Bone marrow (tissue), 2 donors: ENCODE measurements around the gene MTFR1L.

Source experiments
- DNase-seq, 2 donors: peaks; one replicate each; lab custom pipeline; 2025; lab: John Stamatoyannopoulos, UW

MTFR1L gene

GRCh38 chr1:25790472-25790871 lies 29.3 kb upstream of the MTFR1L start:
- DNase-seq, result no peak

GRCh38 chr1:25792115-25792514 lies 27.6 kb upstream of the MTFR1L start:
- DNase-seq, result no peak

DNA sequence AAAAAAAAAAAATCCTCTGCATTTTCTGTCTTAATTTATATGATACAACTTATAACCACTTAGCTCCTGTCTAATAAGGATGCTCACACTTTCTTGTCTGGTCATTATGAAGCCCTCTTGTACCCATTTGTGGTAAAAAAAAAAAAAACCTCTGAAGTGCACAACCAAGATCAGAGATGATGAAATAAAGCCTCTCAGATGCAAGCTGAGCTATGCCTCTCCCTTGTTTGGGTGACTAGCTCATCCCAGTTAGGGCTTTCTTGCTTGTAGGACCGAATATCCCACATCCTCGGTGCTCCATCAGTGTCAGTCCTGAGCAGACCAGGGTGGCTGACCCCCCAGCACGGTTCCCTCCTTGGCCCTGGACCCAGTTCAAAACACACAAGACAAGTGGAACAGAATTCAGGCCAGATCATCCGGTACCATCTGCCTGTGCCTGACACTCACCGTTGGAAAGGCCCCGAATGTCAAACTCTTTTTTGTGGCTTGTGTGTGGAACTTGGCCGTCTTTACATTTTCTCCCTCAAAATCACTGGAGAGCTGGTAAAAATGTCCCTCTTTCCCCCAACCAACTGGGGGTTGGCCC lies 26.1 kb upstream of the MTFR1L start:
- no peak for DNase-seq

DNA sequence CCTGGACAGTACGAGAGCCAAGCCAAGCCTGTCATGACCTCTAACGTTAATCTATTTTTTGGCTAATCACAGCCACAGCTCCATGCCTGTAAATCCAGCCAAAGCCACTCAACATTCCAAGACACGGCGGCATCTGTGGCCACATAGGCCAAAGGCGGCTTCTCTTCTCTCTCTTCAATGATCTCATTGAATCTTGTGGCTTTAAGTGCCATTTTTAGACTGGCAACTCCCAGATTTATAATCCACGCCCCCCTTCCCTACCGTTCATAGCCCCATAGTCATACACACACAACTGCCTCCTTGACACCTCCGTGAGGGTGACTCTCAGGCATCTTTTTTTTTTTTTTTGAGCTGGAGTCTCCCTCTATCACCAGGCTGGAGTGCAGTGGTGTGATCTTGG lies 25.4 kb upstream of the MTFR1L start:
- no peak for DNase-seq

DNA sequence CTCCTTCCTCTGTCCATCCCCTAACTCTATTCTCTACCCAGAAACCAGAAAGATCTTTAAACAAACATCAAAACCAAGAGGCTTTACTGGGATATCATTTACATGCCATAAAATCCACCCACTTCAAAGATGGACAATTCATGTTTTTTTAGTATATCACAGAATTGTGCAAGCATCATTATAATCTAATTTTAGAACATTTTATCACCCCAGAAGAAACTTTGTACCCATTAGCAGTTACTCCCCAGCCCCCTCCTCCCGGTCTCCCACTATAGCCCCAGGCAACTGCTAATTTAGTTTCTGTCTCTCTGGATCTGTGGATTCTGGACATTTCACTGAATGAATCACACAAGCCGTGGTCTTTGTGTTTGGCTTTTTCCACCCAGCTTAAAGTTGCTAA lies 24.5 kb upstream of the MTFR1L start:
- no peak for DNase-seq

DNA sequence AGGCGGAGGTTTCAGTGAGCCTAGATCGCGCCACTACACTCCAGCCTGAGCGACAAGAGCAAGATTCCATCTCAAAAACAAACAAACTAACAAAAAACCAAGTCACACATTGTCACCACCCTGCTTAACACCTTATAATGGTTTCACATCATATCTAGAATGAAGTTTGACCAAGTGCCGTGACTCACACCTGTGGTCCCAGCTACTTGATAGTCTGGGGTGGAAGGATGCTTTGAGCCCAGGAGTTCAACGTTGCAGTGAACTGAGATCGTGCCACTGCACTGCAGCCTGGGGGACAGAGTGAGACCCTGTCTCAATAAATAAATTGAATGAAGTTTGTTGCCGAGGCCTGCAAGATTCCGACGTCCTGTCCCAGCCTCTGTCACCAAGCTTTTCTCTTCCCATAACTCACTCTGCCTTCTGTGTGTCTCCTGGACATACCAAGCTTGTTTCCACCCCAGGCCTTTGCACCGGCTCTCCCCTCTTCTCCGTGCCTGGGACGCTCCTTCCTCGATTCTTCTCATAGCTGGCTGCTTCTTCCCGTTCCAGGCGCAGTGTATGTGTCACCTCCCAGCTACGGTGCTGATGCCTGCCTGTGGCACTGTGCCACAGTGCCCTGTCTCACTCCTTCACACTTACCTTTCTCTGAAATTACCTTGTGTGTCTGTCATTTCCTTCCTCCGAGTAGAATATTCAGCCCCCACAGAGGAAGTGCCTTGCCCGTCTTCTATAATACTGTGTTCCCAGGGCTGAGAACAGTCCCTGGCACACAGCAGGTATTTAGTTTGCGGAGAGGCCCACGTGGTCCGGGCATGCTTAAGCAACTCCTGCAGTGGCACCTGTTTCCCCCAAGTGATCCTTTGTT lies 23.6 kb upstream of the MTFR1L start:
- DNase-seq, result no peak

DNA sequence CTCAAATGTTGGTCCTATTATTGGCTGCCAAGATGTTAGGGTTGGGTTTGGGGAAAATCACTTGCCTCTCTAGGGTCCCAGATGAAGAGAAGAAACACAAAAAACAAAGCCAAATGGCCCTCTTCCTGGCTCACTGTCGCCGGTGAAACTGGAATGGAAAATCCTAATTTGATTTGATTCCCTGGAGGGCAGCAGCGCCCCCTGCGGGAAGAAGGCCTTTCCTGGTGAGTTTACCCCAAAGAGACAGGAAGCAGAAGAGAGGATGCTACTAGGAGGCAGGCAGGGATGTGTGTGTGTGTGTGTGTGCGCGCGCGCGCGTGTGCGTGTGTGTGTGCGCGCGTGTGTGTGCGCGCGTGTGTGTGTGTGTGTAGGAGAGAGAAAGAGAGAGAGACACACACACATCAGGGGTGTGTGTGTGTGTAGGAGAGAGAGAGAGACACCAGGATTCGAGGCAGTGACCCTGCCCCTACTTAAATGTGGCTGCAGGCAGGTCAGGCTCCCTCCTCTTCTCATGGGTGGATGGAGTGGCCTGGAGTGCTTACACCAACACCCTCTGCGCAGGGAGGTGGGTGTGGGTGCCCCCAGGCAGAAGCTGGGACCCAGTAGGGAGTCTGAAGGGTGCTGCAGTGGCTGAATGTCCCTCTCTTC lies 22.8 kb upstream of the MTFR1L start:
- peak; percentile 25 to 83 for DNase-seq

GRCh38 chr1:25797939-25798338 lies 21.8 kb upstream of the MTFR1L start:
- no peak for DNase-seq

GRCh38 chr1:25798666-25799351 lies 20.9 kb upstream of the MTFR1L start:
- no peak for DNase-seq

- no peak for DNase-seq
These were observed 20.3 kb upstream of the MTFR1L start for GRCh38 chr1:25799352-25799934.

GRCh38 chr1:25799935-25800702 lies 19.6 kb upstream of the MTFR1L start, which contains the start of gene SELENON:
TSS of gene SELENON (plus strand) at chr1:25800193. CDS start at chr1:25800231, 38 bp downstream.
- DNase-seq, result peak in 1 of 2 donors; percentile 34

DNA sequence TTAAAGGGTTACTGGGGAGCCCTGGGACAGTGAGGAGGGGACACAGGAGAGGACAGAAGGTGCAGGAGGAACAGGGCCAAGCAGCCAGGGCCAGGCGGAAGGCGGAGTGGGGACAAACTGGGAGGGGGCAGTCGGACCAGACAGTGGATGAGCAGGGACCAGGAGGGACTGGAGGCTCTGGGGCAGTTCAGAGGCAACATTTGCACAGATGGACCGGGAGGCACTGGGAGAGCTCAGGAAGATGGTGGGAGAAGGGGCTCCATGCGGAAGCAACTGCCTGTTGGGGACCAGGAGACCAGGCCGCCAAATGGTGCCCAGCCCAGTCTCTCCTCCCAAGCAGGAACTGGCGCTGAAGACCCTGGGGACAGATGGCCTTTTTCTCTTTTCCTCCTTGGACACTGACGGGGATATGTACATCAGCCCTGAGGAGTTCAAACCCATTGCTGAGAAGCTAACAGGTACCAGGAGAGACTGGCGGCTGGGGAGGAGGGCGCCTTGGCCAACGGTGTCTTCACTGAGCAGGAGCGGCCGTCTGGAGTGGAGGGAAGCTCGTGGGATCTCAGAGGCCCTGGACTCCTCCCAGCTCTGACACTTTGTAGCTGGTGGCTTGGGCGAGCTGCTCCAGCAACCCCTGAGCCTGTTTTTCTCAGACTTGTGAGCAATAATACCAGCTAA lies 18.9 kb upstream of the MTFR1L start:
- DNase-seq, result no peak

DNA sequence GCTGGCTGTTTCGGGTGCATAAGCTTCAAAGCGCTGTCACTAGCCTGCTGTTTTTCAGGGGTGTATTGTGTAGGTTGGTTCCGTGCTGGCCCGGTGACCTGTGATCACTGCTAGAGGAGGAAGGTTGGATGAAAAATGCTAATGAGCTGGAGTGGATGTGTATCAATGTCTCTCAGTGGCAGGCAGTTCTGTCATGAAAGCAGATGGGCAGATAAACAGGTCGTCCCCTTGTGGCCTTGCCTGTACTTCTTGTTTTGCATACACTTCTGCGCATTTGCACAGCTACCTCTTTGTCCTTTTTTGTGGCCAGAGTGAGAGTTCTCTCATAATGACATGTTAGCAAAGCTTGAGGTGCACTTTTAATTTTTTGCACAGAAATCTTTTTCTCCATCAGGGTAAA lies 16.8 kb upstream of the MTFR1L start:
- no peak for DNase-seq

DNA sequence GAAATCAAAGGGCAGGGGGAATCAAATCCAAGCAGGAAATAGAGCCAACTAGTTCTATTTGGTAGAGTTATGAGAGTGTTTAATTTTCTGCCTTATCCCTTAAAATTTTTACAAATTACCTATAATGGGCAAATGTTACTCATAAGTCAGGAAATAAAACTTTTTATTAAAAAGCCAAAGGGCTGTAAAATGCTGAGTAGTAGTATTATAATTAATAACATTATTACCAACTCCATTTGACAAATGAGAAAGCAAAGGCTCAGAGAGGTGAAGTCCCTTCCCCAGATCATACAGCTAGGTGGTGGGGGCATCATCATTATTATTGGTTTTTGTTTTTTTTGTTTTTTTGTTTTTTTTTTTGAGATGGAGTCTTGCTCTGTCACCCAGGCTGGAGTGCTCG lies 16.4 kb upstream of the MTFR1L start:
- no peak for DNase-seq

GRCh38 chr1:25804244-25804963 lies 15.3 kb upstream of the MTFR1L start:
- no peak for DNase-seq

GRCh38 chr1:25804964-25805862 lies 14.5 kb upstream of the MTFR1L start:
- DNase-seq, result no peak

GRCh38 chr1:25805863-25806225 lies 13.9 kb upstream of the MTFR1L start:
- no peak for DNase-seq

DNA sequence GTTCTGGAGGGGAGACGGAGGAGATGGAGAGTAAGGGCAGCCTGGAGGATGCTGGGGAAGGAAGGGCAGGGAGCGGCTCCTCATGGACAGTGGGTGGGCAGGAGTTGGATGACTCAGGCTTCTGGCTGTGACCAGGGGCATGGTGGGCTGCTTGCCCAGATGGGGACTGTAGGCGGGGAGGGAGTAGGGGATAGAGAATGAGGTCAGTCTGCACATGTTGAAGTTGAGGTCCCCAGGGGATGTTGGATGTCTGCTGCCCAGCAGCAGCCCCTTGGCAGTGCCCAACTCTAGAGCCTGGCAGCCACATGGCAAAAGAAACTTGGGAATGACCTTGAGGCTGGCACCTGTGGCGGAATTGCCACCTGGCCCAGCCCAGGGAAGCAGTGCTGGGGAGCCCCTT lies 13.3 kb upstream of the MTFR1L start:
- DNase-seq, result no peak
